AG04450 (cell line): ENCODE results near the gene UCP3. TPM values are rescaled to one million over a fixed set of nuclear protein-coding genes. Genes with fewer than 3 reads are reported as not detected.

ENCODE experiments used
- CTCF ChIA-PET: fragments of 300-600, 350-600 bp; formaldehyde crosslinking; extraction: SDS; loops from one replicate; lab custom pipeline; 2022; ENCODE audit warnings: antibody characterized with exemption, inconsistent platforms; lab: Charles Lee
- POLR2A ChIA-PET: fragments of 350-600 bp; formaldehyde crosslinking; extraction: SDS; loops from one replicate; lab custom pipeline; 2021; ENCODE audit warnings: antibody characterized with exemption, inconsistent platforms; lab: Yijun Ruan, JAX
- DNase-seq: peaks from one replicate; pipeline ENCODE4 v3.0.0-alpha.2; 2011; ENCODE audit warnings: low read depth, low spot score
- H3K27ac ChIP-seq: one replicate; pipeline ENCODE4 v1.5.1; 2012; ENCODE audit warnings: low read depth, low read length, control low read depth
- H3K27me3 ChIP-seq: one replicate; pipeline ENCODE4 v1.6.0; 2012; ENCODE audit warnings: low read length; ENCODE audit not compliant: control insufficient read depth, insufficient read depth
- H3K4me3 ChIP-seq: 2 replicates; pipeline ENCODE4 v1.5.1; 2011; ENCODE audit warnings: mild to moderate bottlenecking, low read depth, low read length, control low read depth
- H3K9me3 ChIP-seq: 2 replicates; pipeline ENCODE4 v1.5.1; 2012; ENCODE audit warnings: low read length; ENCODE audit not compliant: control insufficient read depth, insufficient read depth
- CTCF ChIP-seq: IDR thresholded peaks from 2 replicates; pipeline ENCODE4 v1.5.1; 2011; ENCODE audit warnings: low read depth, low read length, control low read depth, inconsistent platforms
- polyA minus RNA-seq: library from RNA; depleted of rRNA, polyadenylated mRNA; stranded (reverse); fragments of >200 nt; gene quantifications from 2 replicates; pipeline ENCODE4 v1.2.3, GENCODE V29; 2011; rRNA and poly(A)+ RNA removed
- polyA plus RNA-seq: library from polyadenylated mRNA; depleted of rRNA; stranded (reverse); fragments of >200 nt; gene quantifications from 2 replicates; pipeline ENCODE4 v1.2.3, GENCODE V29; 2011; rRNA removed

UCP3 gene
- polyA plus RNA-seq (0.41 and 0.53 TPM in 2 replicates), polyA minus RNA-seq (0.39 and 1.3 TPM in 2 replicates)

- Histone ChIP-seq H3K4me3 (no peak within 1 kb of the TSS), H3K27ac (no peak within 1 kb of the TSS), H3K9me3 (no peaks in the 10 kb centered on the region; the same call in 1 of the 2 replicates), H3K27me3 (no peaks in the 10 kb centered on the region)
- no peak for DNase-seq
- CTCF ChIA-PET, result no interaction called here
- POLR2A ChIA-PET, result no interaction called here
- TF ChIP-seq CTCF, result no peak
These were observed at the start of gene UCP3 for GRCh38 chr11:74008373-74009229. Gene UCP3 (minus strand): TSS chr11:74009085. CDS start chr11:74007042, 2,043 bp downstream.

GRCh38 chr11:74057249-74058151, 48.6 kb upstream of the UCP3 start:
- CTCF ChIA-PET, result interaction anchor here (1.3 kb wide), 1 partner anchor 93 kb away, joined by 3 read pairs; no protein-coding TSS in a partner anchor
- Histone ChIP-seq H3K27ac (peak overlapping the region; percentile 66), H3K9me3 (no peaks in the 10 kb centered on the region), H3K27me3 (no peaks in the 10 kb centered on the region), H3K4me3 (no peak overlapping the region)
- peak; percentile 36 for DNase-seq
- POLR2A ChIA-PET, result no interaction called here
- TF ChIP-seq CTCF, result no peak

GRCh38 chr11:74055938-74056337, 47.1 kb upstream of the UCP3 start:
- DNase-seq, result peak; percentile 38
- H3K27me3 ChIP-seq, result no peaks in the 10 kb centered on the region
- ChIA-PET CTCF (no interaction called here), POLR2A (interaction anchor here (0.6 kb wide), 1 partner anchor 29 kb away, joined by 4 read pairs; no protein-coding TSS in a partner anchor)
- H3K27ac ChIP-seq, result no peak overlapping the region
- H3K9me3 ChIP-seq, result no peaks in the 10 kb centered on the region
- TF ChIP-seq CTCF, result no peak
- H3K4me3 ChIP-seq, result no peak overlapping the region

- no peaks in the 10 kb centered on the region for H3K9me3 ChIP-seq
- no peak overlapping the region for H3K27ac ChIP-seq
- DNase-seq, result no peak
- ChIA-PET POLR2A (no interaction called here), CTCF (no interaction called here)
- TF ChIP-seq CTCF, result no peak
- H3K27me3 ChIP-seq, result no peaks in the 10 kb centered on the region
- H3K4me3 ChIP-seq, result no peak overlapping the region
These were observed 41.6 kb upstream of the UCP3 start for GRCh38 chr11:74050465-74050864.
